Hematopoietic multipotent progenitor cell treated with erythropoietin and hydrocortisone succinate and interleukin-3 and kit ligand, for 17 days (in vitro differentiated cells): ENCODE measurements around the gene KRT74.

Source experiments
- DNase-seq: peaks from one replicate; pipeline ENCODE4 v3.0.0-alpha.2; 2015; ENCODE audit warnings: low spot score

KRT74 gene

DNA sequence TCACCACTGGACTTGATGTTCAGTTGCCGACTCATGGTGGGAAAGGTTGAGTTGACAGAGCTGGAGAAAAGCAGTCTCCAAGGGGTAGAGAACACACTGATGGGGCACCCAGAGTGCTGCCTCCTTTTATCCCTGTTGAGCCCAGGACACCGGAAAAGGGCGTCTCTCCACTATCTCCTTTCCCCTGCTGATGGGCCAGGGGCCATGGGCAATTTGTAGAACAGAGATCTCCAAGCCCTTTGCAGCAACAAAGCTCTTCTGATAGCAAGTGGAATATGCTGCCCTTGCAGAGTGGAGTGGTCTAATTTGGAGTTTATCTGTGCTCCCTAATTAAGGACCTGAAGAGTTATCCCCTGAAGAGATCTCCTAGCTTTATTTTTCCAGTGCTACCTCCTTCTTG lies at the start of gene KRT74:
TSS of gene KRT74 (minus strand) at position 101 of the 400 bp plus-strand sequence. CDS start at position 35, 66 bp downstream.
- DNase-seq, result no peak

DNA sequence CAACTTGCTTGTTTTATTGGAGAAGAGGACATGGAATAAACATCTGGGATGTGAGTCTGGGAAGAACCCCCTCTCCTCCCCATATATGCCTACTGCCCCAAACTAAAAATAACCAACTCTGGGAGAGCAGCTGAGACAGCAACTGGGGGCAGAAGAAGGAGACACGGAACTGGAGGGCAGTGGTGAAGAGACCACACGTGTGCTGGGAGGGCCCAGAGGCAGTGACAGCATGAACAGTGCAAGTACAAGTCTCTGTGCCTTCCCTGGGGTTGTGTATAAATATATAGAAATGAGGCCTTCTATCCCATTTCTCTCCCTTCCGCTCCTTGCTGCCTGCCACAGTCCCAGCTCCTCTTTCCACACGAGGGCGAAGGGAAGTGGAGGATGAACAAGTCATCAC lies 48.7 kb upstream of the KRT74 start:
- DNase-seq, result no peak

DNA sequence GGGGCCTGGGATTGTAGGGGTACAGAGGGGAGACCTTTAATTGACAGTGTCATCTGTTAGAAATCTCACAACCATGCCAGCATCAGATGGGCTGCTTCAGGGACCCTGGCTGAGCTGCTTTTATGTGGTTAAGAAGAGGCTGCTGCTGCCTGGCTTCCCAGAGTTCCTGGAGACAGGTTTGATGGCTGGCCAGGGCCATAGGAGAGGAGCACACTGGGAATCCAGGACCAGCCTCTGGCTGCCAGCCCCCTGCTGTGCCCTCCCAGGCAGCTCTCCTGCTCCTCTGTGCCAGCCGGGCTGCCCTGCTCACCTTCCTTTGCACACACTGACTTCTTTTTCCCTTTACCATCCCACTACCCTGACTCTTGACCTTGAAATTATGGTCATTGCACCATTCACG lies 45.2 kb upstream of the KRT74 start:
- DNase-seq, result no peak

DNA sequence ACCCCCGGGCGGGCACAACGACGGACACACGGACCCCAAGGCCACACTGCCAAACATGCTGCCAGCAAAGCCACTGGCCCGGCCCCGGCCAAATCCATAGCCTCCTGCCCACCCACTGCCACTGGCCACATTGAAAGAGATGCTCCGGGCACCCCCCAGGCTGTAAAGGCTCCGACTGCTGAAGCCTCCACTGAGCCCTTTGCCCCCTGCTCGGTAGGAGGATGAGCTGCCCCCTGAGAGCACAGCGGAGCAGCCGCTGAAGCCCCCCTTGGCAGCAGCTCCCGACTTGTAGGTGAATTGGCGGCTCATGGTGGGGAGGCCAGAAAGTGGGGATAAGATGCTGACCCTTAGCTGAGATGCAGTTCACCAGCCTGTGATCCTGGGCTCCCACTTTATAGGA lies 44.6 kb upstream of the KRT74 start, which contains the start of gene KRT73:
TSS of gene KRT73 (minus strand) at position 344 of the 400 bp plus-strand sequence. CDS start at position 309, 35 bp downstream.
- DNase-seq, result no peak

DNA sequence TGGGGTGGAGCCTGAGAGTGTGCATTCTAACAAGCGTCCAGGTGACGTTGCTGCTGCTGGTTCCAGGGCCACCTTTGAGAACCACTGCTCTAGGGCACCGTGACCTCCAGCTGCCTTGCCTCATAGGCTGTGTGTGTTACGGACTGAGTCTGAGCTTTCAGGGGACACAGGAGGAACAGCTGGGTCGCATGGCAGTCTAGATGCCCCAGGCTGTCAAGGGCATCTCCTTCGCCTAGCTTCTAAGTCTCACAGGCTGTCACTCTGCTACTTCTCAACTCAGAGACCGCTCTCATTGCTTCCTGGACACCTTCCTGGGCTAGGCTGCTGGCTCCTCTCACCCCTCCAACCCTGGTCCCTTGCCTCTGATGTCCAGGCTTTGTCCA lies 43.8 kb upstream of the KRT74 start:
- DNase-seq, result no peak

DNA sequence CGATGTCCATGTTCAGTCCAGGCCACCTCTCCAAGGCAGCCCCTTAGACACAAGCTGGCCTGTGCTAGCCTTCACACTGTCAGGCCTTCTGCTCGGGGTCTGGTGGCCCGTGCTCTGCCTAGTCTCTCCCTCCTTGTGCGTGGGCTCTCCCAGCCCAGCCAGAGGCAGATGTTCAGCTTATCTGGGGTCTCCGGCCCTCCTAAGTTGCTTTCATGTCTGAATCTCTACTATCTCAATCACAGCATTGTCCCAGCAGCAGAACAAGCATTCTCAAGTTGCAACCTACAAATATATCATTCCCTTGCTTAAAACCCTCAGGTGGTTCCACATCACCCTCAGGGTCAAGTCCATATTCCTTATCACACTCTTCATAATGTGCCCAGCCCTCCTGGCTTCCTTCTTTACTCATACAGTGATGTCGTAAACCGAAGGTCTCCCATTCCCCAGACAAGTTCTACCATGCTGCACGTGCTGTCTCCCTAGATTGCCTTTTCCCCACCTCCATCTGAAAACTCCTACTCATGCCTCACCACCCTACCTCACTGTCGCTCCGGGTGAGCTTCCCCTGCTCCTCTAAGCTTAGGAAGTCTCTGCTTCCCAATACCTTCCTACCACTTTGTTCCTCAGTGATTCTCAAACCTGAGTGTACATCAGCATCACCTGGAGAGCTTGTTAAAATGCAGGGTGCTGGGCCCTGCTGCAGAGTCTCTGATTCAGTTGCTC lies 43.2 kb upstream of the KRT74 start:
- no peak for DNase-seq

DNA sequence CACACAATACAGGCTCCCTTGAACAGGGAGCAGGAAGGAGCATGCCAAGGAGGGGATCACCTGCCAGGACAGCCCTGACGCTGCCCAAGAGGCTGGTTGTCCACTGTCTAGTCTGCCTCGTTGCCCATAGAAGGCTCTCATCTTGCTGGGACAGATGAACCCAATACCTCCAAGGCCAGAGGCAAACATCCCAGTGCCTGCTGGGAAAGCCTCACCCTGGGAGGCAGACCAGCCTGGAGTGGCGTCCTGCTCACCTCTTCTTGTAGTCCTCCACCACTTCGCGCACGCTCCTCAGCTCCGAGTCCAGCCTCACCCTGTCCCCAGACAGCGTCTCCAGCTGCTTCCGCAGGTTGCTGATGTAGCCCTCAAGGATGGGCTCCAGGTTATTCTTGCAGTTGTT lies 42.3 kb upstream of the KRT74 start:
- no peak for DNase-seq

DNA sequence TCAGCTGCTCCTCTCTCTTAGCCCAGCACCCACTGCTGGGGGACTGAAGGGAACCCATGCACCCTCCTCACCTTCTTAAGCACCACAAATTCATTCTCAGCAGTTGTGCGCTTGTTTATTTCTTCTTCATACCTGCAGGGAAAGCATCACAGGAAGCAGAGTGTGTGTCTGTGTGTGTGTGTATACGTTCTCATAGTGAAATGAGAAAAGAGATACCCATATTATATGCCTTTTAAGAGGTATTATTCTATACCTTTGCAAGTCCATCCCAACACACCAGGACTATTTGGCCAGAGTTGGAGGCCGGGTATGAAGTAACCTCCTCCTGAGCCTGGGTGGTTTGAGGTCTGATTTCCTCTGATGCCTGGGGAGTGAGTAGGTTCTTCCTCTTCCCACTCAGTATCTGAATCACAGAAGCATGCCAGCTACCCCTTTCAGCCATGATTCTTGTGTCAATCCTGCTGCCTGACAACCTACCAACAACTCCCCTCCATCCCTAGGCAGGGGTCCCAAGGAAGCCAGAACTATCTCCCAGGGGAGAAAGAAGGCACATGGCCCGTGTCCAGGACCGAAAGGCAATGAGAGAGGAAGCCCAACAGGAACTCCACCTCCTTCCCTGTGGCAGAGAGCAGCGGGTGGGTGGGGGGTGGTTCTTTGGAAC lies 41.7 kb upstream of the KRT74 start:
- DNase-seq, result no peak

DNA sequence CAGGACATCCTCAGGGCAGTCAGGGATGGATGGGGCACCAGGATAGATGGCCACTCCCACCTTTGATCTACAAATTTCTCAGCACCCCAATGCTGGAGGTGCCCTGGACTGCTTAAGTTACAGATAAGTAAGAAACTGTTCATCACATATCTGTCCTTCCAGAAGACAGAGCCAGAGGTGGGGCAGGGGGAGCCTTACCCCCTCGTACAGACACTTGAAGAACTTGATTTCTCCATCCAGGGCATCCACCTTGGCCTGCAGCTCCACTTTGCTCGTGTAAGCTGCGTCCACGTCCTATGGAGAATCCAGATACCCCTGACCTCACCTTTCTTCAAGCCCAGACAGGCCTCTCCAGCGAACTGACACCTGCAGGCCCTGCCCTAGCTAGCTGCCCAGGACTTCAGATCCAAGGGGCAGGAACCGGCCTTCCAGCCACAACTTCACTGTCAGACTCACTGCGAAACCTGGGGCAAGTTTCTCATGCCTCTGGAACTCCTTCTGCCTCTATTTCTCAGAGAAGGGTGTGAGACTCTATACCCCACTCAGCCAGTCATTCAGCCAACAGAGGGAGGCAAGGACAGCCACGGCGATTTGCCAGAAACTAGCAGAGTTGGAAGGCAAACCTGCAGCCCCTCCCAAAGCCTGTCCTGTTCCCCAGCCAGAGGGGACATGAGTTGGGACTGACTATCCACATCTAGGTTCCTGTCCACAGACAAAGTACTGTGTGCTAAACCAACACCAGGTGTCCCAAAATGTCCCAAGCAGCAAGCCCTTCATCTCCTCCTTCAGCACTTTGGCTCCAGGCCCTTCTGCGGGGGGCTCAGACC lies 41.0 kb upstream of the KRT74 start:
- no peak for DNase-seq

DNA sequence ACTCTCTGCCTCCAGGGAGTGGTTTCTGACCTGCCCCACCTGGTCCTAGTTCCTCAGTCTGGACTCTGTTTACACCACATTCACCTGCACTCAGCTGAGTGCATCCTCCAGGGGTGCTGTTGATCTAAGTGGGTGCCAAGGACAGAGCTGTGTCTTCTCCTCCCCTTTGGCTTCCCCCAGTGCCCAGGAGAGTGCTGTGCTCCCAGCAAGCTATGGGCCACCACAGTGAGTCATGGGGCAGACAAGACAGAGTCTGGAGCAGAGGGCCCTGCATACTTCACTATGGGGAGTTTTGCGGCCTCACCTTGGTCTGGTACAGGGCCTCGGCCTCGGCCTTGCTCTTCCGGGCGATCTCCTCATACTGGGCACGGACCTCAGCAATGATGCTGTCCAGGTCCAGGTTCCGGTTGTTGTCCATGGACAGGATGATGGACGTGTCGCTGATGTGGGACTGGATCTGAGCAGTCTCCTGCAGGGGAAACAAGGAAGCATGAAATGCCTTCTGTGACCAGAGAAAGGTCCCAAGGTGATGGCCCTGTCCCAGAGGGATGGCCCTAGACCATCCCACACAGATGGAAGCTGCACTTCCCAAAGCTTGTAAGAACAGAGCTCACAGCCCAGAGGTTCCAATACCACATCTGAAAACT lies 39.9 kb upstream of the KRT74 start:
- peak; percentile 13 for DNase-seq

DNA sequence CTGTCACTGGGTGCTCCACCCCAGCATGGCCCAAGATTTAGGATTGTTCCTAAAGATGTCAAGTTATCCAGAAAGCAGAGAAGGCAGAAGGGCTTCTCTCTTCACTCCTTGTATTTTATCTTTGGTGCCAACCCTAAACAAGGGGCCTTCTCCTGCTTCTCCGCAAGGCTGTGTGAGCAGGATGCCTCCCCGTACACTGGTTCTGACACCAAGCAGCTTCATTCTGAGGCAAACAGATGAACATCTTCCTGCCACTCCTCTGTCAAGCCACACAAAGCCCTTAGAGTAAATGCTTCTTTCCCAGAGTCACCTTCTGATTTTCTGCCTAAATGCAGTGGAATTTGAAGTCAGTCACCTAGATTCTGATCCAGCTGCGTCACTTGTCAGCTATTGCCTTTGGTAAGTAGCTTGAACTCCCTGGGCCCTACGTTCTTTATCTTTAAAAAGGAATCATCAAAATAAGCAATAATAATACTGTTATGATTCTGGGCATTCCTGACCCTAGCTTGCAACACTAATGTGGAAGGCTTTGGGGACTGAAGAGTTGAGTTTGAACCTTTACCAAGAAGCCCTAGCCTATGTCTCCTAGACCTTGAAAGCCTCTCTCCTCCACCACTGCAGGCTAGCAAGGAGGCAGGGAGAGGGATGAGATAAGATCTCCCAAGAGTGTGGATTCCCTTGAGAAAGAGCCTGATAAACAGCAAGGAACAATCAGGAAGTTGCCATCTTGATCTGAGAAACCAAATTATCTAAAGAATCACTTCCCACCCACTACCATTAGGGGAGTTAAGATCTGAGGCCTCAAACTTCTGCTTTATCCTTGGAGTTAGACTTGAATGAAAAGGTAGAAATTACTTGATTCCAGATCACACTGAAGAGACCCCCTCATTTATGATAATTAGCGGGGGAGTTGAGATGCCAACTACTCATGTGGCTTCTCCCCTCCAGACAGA lies 39.1 kb upstream of the KRT74 start:
- DNase-seq, result no peak

DNA sequence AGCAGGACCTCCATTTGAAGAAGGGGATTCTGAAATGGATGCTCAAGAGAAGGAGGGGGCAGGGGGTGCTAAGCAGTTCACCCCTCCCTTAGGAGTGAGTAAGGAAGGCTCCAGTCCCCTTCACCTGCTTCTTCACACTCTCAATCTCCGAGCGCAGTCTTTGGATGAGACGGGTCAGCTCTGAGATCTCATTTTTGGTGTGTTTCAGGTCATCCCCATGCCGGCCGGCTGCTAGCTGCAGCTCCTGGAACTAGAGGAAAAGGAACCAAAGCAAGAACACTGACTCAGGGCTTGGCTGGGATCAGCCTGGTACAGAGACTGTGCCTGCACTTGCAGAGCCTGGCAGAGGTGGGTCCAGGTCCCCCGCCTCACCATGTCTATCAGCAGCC lies 37.4 kb upstream of the KRT74 start:
- DNase-seq, result no peak

DNA sequence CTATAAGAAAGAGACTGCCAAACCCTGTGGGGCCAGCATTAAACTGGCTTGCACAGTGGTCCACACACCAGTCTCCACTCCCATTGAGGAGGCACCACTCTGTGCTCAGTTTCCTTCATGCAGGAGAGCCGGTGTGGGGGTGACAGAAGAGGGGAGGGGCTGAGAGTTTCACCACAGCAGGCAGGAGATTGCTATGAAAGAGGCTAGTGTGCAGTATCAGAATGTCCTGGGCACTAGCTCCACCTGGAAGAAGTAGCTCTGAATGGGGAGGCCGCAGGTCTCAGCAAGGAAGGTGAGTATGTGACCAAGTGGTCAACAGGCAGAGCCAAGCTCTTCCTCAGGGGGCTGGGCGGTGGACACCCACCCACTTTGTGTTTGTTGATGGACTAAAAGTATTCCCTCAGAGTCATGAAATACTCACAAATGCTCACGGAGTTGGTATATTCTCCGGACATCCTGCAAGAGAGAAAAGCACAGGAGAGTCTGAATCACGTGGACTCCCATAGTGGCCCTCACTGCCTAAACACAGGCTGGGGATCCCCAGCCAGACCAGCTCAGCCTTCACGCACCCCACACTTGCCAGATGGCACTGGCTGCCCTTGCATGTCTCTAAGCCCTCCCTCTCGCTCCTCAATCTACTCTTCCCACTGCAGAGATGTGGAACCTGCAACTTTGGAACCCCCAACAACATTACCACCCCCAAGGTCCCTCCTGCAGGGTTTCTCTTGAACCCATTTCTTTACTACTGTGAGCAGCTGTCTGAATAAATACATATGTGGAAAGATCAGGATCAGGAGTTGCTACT lies 35.4 kb upstream of the KRT74 start:
- DNase-seq, result no peak

DNA sequence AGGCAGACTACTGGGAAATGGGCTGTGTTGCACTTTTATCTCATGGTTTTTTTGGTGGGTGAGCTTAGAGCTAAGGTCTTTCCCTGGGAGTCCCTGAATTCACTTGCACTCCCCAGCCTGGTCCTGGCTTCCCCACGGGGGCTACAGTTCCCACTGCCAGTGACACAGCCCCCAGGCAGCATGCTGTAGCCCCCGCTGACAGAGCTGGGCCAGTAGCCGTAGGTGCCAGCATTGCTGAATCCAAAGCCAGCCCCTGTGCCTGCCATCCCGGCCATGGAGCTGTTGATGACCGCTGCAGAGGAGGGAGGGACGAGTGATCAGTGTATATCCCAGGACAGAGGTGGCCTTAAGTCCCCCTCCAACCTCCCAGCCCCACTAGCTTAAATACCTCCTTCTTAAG lies 34.5 kb upstream of the KRT74 start:
- no peak for DNase-seq

DNA sequence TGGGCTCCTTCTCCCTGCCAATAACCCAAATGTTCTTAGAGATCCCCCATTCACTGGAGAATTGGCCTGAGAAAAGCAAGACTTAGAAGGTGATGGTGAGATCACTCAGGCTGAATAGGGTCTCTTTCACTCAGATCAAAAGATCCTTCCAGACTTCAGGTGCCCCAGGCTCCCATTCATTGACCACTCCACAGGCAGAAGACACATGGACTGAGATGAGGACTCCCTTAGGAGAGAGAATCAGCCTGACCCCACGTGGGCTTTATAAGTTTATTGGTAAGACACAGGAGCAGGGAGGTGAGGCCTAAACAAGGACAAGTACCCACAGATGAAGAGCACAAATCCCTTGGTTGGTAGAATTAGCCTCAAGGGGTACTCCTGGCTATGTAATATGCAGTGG lies 33.7 kb upstream of the KRT74 start:
- DNase-seq, result no peak

DNA sequence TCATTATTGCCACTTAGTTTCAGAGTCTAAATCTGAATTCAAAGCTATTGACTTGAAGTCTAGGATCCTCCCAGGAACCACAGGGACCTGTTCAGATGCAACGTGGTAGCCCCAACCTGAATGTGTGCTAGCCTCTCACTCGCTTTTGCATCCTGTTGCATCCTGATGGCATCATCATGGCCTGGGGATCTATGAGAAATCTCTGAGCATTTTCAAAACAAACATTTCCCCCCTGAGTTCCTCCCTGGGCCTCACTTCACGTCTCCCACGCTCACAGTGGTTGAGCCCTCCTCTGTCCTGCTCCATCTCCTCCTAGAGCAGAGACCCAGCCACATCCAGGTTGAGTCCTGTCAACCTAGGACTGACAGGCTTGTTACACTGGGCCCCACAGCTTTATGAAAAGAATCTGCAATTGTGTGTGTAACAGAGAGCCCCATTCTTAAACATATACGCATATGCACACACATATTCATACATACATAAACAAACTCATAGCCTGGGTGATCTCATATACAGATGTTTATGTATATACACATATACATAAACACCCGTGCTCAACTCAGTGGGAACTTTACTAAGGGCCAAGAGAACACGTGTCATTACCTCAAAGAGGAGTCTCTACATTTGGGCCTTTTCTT lies 33.1 kb upstream of the KRT74 start:
- no peak for DNase-seq

DNA sequence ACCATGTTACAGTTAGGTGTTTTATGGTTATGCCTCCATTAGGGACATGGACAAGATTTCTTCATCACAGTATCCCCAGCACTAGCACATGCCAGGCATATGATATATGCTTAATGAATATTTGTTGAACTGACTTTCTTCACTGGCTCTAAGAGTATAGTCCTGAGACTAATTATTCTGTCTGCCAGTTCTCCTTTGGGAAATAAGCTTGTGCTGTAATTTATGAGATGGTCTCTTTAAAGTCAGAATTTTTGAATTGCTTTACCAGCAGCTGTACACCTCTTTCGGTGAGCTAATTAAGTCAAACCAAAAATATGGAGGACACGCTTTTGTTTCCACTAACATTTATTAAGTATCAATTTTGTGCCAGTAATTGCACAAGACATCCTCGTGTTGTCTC lies 32.5 kb upstream of the KRT74 start:
- DNase-seq, result no peak

DNA sequence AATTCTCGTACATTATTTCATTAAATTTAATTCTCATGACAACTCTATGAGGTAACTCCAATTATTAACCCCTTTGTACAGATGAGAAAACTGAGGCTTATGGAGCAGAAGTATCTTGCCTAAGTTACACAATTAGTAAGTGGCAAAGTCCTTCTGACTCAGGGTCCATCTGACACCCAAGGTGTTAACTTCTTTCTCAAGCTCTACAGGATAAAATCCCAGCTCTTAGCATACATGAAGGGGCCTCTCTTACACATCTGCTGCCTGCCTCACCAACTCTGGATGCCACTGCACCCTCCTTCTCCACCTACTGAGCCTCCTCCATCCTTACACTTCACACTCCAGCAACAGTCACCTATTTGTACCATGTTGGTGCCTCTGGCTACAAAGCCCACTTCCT lies 31.9 kb upstream of the KRT74 start:
- no peak for DNase-seq

DNA sequence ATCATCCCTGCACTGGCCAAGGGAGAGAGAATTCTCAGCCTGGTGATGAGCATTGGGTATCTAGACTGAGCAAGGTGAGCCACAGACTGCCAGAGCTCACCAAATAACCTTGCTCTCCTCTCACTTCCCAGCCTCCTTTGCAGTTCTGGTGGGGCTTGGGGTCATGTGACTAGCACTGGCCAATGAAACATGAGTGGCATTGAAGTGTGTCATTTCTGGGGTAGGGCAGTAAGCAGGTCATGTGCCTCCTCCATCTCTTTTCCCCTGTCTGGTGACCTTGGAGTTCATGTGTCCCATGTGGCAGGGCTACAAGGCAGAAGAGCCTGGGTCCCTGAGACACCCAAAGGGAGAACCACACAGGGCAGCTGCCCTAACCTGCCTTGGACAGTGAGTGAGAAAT lies 31.2 kb upstream of the KRT74 start:
- no peak for DNase-seq

DNA sequence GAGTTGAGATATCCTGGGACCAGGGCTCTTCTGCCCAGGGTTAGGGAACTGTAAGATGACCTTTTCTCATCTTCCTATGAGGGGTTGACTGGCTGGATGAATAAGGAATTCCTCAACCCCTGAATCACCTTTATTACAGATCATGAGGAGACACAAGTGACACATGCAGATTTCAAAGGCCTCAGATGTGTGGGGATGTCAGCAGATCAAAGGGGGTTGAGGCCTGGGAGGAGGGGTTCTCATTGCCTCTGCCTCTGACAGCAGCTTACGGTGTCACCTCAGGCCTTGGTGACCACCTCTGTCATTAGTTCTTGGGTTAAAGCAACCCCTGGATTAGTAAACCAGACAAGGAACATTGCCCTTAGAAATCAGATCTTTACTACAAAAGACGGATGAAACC lies 29.7 kb upstream of the KRT74 start:
- no peak for DNase-seq
